Adrenal gland (tissue), 5 donors: ENCODE measurements around the gene WBP2.

Source experiments
- POLR2A ChIP-seq, 2 donors: fragments of 450-650 bp; IDR thresholded peaks; one replicate each; pipeline ENCODE4 v1.6.1; 2017; ENCODE audit warnings: antibody characterized with exemption in 2 of 2, mild to moderate bottlenecking in 2 of 2, moderate library complexity in 1 of 2
- TF ChIP-seq, protein P1 (sequence below), 6 experiments: fragments of 450-650 bp in 4 of 6; fragments of 200-600 bp in 2 of 6; sonication (generic) in 1 of 6; IDR thresholded peaks; 1 replicate in 5 of 6; 2 replicates in 1 of 6; pipeline versions ENCODE4 v1.5.1 to v1.8.0; 2016 to 2021; ENCODE audit warnings: antibody characterized with exemption in 6 of 6, mild to moderate bottlenecking in 2 of 6, moderate library complexity in 1 of 6
- donor health status: DM: no; HTN: no; CAD: no.

DNA sequence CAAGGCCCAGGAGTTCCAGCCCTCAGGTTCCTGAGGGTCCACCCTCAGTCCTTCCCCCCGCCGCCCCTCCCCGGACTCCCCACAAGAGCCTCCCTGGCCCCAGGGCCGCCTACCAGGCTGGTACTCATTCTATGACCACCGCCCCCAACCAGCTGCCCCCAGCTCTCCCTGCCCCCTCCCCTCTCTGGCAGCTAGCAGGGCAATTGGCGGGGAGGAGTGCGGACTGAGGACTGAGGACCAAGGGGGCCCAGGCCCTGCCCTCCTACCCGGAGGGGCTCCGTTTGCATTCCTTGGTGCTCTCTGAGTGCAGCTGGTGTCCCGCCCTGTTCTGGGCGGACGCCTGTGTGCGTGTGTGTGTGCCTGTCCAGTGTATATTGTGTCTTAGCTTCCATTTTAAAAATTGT, 30.0 kb downstream of the WBP2 start:
- TF ChIP-seq POLR2A (IDR thresholded peaks at IDR 0.05): no peak
- TF ChIP-seq, protein P1, sequence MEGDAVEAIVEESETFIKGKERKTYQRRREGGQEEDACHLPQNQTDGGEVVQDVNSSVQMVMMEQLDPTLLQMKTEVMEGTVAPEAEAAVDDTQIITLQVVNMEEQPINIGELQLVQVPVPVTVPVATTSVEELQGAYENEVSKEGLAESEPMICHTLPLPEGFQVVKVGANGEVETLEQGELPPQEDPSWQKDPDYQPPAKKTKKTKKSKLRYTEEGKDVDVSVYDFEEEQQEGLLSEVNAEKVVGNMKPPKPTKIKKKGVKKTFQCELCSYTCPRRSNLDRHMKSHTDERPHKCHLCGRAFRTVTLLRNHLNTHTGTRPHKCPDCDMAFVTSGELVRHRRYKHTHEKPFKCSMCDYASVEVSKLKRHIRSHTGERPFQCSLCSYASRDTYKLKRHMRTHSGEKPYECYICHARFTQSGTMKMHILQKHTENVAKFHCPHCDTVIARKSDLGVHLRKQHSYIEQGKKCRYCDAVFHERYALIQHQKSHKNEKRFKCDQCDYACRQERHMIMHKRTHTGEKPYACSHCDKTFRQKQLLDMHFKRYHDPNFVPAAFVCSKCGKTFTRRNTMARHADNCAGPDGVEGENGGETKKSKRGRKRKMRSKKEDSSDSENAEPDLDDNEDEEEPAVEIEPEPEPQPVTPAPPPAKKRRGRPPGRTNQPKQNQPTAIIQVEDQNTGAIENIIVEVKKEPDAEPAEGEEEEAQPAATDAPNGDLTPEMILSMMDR (IDR thresholded peaks at IDR 0.05): no peak
